ENCODE data around the gene PTPN2.
"Not testable (repeated sequence)": the region's sequence is repeated elsewhere in the genome, so short reads cannot be mapped to it uniquely, and the experiment has no call there.

Gene PTPN2

DNA sequence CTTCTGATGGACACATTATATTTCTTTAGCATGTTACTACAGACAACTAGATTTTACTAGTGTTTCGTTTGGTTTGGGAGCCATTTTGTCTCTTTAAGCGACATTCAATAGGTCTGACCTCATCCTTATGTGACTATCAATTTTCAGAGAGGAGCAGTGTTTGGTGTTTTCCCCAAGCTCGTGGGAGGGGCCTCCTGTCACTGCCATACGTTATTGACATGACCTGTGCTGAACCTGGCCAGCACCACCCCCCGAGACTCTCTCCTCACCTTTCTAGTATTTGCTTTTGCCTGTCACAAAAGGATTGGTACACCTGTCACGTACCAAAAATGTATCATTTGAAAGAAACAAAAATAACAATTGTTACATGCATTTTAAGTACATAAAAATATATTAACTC is 111.9 kb downstream of the PTPN2 start:
- DNase-seq (ENCODE audit: low read depth, low spot score) = no peak

DNA sequence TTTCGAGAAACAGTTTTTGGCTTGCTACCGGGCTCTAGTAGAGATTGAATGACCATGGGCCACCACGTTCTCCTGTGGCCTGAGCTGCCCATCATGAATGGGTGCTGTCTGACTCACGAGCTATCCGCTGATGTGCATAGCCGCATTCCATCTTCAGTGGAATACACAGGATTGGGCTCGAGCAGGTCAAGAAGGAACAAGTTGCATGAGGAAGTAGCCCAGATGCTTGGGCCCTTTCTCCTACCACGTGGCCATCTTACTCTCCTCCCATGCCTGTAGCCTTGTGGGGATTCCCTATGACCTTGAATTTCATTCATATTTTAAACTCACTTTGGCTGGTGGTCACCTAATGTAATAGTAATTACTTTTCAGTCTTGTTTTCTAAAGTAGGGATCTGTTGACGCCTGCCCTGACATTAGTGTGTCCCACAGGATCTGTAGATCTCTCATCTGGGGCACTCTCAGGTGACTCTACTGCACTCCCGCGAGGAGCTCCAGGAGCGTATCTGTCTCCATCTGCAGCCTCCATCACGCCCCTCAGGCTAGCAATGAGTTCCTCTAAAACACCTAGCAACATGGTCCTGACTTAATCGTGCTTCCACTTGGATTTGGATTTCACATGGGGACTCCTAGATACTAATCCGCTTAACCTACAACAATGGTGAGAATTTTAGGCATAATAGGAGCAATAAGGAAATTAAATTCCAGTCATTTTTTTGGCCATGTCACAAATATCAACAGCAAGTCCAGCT is 113.4 kb downstream of the PTPN2 start:
- DNase-seq (ENCODE audit: low read depth, low spot score) = no peak

DNA sequence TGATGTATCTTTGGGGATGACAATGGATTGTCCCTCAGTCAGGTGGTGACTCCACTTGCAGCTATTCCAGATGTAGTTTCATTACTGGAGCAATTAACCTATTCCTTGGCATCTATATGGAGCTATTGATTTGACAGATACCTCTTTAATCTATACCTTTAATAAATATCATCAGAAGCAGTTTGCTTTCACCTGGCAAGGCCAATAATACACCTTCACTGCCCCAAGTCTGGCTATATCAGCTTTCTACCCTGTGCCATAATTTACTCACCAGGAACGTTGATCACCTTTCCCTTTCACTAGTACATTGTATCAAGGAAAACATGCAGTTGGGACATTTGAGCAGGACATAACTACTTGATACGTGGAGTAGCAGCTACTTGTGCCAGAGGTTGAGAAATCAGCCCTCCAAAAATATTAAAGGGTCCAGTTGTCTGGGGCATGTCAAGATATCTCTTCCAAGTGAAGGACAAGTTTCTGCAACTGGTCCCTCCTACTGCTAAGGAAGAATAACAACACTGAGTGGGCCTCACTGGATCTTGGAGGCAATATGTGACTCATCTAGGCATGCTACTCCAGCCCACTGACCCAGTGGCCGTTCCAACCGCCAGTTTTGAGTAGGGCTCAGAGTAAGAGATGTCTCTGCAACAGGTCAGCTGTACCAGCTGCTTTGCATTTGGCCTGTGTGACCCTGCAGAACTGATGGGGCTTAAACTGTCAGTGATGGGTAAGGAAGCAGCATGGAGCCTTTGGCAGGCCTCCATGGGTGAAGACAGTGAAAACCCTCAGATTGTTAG is 114.2 kb downstream of the PTPN2 start:
- DNase-seq (ENCODE audit: low read depth, low spot score) = no peak

DNA sequence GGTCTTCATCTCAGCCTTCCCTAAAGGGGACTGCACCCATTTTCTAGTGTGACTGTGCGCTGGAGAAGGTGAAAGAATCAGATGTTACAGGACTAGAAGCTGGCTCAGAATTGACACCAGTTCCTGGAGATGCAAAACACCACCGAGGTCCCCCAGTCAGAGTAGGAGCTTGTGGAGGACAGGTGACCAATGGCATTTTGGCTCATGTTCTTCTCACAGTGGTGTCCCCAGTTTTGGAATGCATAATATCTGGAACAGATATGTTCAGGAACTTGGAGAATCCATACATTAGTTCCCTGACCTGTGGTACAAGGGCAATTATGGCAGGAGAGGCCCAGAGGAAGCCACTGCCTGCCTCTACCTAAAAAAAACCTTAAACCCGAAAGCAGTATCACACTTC is 114.9 kb downstream of the PTPN2 start:
- no peak for DNase-seq (ENCODE audit: low read depth, low spot score)

DNA sequence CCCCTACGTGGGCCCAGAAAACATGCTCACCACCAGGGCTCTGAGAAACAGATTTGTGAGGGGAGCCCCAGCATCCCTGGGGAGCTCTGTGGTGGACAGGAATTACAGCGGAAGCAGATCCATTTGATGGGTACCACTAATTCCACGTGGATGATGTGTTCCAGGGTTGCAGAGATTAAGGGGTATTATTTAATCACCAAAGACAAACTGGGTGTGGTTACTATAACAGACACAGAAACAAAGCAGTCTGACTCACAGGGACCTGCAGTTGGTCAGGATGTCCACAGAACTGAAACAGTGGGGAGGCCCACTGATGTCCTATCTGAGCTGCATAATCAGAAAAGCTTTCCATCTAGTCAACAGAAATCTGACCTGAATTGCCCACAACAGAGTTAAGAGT is 115.4 kb downstream of the PTPN2 start:
- DNase-seq (ENCODE audit: low read depth, low spot score) = no peak

DNA sequence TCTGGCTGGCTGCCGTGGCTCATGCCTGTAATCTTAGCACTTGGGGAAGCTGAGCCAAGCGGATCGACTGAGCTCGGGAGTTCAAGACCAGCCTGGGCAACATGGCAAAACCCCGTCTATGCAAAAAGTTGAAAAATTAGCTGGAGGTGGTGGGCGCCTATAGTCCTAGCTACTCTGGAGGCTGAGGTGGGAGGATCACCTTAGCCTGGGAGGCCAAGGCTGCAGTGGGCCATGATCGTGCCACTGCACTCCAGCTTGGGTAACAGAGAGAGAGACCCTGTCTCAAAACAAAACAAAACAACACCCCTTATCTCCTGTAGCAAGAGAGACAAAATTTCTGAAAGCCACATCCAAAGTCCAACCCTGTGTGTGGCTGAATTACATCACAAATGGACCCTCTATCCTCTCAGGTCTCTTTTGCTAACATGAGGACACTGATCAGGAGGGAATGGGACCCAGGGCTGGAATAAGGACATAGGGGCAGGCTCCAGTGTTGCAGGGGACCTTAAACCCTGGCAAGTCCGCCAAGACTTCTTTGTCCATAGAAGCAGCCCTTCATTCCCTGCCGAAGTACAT is 116.4 kb downstream of the PTPN2 start:
- DNase-seq (ENCODE audit: low read depth, low spot score) = no peak

DNA sequence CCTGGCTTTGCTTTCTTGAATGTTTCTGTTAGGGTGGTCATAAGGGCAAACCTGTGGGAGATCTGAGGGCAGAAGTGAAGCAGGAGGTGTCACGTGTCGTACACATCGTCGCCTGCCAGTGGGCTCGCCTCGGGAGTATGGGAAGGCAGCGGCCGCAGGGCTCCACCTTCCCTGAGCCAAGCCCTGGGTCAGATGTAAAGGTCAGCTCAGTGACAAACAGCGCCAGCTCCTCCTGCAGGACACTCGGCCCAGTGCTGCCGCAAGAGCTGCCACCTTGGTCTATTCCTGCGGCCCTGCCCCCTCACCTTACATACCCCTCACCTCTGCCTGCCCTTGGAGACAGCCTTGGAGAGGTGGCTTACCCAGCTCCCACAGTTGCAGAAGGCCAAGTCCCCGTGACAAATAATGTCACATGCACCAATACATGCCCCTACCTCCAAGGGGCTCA is 117.0 kb downstream of the PTPN2 start:
- no peak for DNase-seq (ENCODE audit: low read depth, low spot score)

DNA sequence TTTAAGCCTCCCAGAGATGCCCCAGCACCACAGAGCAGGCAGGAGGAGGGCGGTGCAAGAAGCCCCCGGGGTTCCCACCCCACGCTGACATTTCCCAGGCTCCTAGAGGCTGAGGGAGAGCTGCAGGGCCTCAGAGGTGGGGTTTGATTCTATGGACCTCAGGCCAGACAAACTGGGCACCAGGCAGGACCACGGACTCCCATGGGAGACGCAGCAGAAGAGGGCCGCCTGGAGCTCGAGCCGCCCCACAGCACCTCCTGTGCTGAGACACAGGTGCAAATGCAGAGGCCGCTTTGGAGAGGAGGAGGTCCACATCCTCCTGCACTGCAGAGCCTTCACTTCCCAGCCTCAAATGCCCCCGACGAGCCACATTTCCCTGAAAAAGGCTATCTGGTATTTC is 118.5 kb downstream of the PTPN2 start:
- no peak for DNase-seq (ENCODE audit: low read depth, low spot score)

DNA sequence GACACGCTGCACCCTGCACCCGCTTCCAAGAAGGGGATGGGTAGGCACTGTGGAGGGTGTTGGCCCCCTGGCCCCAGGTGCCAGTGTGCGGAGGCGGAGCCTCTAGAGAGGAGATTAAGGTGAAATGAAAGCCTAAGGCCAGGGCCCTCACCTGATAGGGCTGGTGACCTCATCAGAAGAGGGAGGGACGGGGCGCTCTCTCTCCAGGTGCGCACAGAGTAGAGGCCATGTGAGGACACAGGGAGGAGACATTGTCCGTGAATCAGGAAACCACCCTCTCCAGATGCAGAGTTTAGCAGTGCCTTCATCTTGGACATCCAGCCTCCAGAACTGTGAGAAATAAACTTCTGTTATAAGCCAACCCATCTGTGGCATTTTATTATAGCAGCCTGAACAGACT is 118.9 kb downstream of the PTPN2 start:
- DNase-seq (ENCODE audit: low read depth, low spot score) = no peak

DNA sequence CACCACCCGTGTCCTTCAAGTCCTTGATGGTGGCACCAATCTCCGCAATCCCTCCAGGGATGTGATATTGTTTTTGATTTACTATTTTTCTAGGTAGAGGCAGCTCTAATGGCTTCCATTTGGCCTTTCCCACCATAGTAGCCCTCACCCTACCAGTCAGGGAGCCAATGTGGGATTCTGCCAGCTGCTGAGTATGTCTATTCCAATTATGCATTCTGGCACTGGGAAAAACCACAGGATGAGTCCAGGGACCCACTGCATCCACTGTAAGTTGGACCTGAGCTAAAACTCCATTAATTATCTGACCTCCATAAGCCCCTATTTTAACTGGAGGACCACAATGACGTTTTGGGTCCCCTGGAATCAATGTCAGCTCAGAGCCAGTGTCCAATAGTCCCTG is 125.5 kb downstream of the PTPN2 start:
- DNase-seq (ENCODE audit: low read depth, low spot score) = not testable (repeated sequence)

DNA sequence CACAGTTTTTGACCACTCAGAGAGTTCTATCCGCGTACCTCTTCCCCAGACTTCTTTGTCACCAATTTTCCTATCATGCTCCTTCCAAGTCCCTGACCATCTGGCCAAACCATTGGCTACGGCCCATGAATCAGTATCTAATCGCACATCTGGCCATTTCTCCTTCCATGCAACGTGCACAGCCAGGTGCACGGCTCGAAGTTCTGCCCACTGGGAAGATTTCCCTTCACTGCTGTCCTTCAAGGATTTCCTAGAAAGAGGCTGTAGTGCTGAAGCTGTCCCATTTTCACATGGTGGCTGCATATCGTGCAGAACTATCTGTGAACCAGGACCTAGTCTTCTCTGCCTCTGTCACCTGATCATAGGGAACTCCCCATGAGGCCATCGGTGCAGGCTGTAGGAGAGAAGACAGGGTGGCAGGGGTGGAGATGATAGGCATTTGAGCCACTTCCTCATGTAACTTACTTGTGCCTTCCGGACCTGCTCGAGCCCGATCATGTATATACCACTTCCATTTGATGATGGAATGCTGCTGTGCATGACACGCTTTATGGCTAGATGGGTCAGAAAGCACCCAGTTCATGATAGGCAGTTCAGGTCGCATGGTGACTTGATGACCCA is 127.3 kb downstream of the PTPN2 start:
- not testable (repeated sequence) for DNase-seq (ENCODE audit: low read depth, low spot score)

DNA sequence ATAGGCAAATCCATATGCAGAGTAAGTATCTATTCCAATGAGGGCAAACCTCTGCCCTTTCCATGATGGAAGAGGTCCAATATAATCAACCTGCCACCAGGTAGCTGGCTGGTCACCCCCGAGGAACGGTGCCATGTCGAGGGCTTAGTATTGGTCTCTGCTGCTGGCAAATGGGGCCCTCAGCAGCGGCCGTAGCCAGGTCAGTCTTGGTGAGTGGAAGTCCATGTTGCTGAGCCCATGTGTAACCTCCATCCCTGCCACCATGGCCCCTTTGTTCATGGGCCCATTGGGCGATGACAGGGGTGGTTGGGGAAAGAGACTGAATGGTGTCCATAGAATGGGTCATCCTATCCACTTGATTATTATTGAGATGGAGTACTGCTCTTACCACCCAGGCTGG is 128.4 kb downstream of the PTPN2 start:
- not testable (repeated sequence) for DNase-seq (ENCODE audit: low read depth, low spot score)

DNA sequence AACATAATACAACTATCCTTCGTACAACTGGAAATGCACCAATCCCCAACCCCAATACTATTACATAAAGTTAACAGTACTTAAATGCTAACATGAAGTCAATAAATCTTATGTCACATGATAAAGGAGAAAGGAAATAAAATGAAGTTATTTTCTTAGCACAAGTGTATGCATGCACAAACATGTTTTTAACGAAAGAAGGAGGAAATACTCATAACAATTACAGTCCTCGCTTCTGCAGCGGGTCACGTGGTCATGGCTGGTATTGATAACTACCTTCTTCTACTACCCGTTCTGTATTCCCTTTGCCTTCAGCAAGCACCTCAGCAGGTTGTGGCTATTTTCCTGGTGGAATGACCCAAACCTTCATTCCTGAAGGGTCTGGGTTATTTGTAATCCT is 129.5 kb downstream of the PTPN2 start:
- DNase-seq (ENCODE audit: low read depth, low spot score) = no peak

DNA sequence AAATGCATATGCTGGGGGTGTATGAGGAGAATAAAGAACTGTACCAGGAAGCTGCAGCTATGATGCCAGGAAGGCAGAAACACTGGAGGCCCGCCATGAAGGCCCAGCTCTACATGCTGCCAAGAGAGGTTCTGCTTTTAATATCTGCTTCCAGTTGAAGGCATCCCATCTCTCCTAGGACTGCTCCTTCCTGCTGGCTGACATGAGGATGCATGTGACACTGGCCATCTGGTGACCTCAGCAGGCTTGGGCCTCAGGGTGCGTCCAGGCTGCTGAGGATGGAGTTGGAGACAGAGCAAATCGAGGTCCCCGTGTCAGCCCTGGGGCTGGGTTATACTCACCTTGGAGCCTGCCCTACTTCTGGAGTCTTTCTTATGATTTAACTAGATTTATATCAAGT is 132.1 kb downstream of the PTPN2 start:
- no peak for DNase-seq (ENCODE audit: low read depth, low spot score)

DNA sequence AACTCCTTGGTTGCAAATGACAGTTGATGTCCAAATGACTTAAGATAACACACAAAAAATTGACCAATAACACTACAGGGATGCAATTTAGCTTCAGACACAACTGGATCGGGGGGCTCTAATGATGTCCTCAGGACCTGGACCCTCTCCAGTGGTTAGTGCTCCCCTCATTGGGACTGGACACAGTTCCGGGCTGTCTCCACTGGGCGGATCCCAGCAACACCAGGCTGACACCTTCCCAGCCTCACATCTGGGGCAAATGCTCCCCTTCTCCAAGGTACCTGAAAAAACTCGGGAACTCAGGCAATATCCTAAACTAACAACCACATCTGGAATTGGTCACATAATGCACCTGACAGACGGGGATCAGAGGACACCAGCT is 132.5 kb downstream of the PTPN2 start:
- DNase-seq (ENCODE audit: low read depth, low spot score) = no peak

DNA sequence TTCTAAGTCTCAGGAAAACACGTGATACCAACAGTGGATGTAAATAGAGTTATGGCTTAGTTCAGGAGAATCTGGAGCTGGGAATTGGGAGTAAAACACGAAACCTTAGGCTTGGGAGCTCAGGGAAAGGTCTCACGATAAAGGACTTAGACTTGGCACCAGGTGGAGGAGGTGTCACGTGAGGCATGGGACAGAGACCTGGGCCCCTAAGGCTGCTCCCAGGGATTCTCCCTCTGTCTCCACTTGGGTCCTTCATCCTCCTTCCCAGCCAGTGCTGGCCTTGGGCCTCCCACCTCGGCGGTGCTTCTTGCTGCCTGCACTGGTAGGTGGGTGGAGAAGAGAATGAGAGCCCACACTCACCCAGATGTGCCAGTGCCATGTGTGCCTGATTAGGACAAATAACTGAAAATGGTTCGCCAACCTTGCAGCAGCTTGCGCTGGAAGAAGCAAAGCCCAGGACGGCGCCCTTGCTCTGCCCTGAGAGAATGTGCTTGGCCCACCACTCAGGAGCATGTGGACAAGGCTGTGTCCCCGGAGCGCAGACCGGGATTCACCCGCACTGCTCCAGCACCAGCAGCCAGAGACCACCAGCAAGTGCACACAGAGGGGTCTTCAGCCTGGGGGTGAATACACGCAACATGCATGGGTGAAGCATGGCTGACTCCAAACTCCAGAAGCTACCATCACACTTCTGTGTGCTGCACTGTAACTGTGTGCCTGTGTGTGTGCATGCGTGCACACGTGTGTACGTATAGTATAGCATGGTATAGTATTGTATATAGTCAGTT is 133.1 kb downstream of the PTPN2 start:
- DNase-seq (ENCODE audit: low read depth, low spot score) = no peak

DNA sequence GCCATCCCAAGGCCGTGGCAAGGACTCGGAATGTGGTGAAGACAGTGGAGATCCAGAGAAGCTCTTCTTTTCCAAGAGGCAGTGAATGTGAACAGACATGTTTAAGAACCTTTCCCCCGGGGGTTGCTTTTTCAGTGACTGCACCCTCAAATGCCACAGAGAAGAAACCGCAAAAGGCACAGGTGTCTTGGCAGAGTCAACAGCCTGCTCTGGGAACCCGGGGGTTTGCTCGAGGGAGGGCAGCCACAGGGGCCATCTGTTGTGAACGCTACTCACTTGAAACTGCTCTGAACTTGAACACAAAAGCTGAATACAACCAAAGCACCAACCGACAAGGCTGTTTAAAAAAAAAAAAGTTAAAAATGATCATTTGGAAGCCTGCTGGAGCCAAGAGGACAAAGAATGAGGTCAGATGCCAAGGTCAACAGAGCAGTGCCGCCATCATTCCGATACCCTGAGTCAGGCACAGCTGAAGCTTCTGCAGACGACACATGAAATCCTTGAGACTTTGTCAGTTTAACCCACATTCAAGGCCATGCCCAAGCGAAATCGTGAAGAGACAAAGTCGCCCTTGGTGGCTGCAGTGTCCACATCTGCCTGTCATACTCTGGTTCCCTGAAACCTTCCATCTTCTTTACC is 133.8 kb downstream of the PTPN2 start:
- DNase-seq (ENCODE audit: low read depth, low spot score) = no peak

DNA sequence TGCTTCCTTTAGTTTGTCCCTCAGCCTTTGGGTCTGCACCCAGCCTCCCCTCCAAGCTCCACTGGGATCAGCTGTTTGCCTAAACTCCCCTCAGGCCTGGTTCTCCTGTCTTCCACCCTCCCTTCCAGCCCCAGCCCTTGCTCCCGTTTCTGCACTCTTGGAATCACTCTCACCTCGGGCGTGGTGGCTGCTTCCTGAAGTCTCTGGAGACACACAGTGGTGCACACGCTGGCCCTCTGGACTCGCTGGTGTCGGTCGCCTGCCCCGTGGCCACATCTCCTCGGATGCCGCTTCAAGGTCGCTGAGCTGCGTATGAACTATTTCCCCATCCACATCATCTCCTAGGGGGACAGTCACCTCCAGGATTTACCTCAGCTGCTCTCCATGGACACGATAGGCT is 134.9 kb downstream of the PTPN2 start:
- no peak for DNase-seq (ENCODE audit: low read depth, low spot score)

DNA sequence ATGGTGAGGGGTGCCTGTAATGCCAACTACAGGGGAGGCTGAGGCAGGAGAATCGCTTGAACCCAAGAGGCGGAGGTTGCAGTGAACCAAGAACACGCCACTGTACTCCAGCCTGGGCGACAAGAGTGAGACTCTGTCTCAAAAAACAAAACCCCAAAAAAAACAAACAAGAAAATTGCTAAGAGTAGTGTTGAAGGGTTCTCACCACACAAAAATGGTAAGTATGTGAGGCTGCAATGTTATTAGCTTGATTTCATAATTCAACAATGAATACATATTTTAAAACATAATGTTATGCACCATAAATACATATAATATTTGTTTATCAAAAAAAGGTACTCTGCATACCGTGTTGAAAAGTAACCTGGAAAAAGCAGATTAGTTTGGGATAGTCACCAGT is 135.4 kb downstream of the PTPN2 start:
- DNase-seq (ENCODE audit: low read depth, low spot score) = no peak

DNA sequence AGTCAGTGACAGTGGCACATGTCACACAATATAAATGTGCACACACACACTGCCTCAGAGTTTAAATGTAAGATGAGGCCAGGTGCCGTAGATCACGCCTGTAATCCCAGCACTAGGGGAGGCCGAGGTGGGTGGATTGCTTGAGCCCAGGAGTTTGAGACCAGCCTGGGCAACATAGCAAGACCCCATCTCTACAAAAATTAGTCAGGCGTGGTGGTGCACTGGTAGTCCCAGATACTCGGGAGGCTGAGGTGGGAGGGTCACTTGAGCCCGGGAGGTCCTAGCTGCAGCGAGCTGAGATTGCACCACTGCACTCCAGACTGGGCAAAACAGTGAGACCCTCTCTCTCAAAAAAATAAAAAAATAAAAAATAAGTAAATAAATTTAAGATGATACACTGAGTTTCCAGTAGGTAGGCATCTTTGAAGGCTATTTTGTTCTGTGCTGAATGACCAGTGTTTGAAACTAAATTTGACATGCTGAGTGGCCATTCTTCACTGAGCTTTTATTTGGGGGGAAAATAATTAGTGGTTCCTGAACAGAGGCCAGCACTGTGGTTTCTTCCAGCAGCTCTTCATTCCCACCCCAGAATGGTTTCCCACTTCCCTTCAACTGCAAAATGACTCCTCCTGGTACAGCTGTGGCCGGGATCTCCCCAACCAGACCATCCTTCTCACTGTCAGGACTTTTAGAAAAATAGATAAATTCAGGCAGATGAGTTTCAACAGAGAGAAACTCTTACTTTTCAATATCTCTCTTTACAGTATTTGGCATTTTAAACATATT is 136.3 kb downstream of the PTPN2 start:
- DNase-seq (ENCODE audit: low read depth, low spot score) = no peak

All from activated naive CD8-positive, alpha-beta T cell treated with anti-CD3 and anti-CD28 coated beads, Interleukin-2, amount 50 U/mL, for 16 hours (primary cell).